Stromal cell of bone marrow (primary cell): ENCODE results near the gene DHFR.
"Not testable (repeated sequence)": the region's sequence is repeated elsewhere in the genome, so short reads cannot be mapped to it uniquely, and the experiment has no call there.

Source experiments
- DNase-seq: peaks from one replicate; pipeline ENCODE4 v3.0.0-alpha.2; 2012; ENCODE audit warnings: low read depth

DHFR gene

DNA sequence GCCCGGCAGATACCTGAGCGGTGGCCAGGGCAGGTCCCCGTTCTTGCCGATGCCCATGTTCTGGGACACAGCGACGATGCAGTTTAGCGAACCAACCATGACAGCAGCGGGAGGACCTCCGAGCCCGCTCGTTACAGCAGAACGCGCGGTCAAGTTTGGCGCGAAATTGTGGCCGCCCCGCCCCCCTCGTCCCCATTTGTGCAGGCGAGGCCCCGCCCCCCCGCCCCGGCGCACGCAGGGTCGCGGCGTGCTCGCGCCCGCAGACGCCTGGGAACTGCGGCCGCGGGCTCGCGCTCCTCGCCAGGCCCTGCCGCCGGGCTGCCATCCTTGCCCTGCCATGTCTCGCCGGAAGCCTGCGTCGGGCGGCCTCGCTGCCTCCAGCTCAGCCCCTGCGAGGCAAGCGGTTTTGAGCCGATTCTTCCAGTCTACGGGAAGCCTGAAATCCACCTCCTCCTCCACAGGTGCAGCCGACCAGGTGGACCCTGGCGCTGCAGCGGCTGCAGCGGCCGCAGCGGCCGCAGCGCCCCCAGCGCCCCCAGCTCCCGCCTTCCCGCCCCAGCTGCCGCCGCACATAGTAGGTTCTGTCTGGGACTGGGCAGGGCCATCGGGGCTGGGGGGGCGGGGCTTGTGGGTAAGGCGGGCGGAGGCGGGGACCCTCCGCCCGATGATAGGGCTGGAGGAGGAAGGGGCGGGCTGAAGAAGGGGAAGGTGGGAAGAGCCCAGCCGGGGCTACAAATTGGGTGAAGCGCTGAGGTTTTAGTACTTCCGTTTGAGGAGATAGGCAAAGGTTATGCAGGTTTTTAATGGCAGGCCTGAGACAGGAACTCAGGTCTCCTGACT is at the start of gene DHFR, which contains the start of gene MSH3:
Gene DHFR (minus strand): TSS at position 593 of the 840 bp plus-strand sequence. CDS start 494 bp downstream, at position 99.
Gene MSH3 (plus strand): TSS at position 262 of the 840 bp plus-strand sequence. CDS start 76 bp downstream, at position 338.
- DNase-seq, result peak; percentile 79

DNA sequence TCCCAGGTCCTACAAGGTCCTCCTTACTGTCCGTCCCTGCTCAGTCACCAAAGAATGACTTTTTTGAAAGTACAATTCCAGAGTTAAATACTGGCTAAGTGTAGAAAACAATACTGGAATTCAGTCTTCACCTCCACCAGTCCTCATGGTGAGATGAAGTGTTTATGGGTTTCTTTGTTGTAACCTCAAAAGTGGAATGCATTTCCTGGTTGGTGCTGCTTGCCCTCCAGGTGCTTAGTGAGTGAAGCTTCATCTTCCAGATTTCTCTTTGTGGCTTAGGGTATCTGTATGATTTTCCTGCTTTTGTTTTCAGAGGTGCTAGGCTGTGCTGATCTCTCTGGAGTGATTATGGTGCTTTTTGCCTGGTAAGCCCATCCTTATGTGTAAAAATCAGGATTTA is 49.4 kb upstream of the DHFR start:
- DNase-seq, result no peak

DNA sequence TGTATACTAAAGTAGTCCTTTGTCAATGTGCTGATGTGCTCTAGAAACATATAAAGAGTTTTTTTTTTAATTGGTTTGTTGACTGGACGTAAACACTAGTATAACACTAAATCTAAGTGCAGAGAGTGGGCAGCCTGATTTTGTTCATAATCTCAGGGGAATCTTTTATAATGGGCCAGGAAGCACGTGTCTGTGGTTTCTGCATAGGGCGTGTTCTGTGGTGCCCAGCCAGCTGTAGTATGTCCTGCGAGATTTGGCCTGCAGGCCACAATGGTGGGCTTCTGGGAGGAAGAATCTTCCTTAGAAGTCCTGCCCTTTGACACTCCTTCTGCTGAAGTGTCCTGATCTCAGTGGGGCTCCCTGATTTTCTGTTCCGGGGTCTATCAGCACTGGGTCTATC is 49.0 kb upstream of the DHFR start:
- no peak for DNase-seq

DNA sequence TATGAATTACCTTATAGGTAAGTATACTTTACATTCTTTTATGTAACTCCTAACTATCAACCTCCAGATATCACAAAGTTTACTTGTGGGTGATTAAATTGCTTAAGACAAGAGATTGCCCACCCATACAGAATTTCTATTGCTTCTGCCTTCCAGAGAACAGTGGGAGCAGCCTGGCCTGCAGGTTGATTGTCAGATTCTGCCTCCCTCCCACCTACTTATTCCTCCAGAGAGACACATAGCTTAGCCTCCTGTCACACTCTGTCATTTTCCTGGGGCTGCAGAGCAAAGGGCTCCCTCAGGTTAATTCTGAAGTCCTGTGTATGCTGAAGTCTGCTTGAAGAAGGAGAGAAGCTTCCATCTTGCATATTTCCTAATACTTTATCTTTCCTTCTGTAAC is 48.5 kb upstream of the DHFR start:
- DNase-seq, result no peak

DNA sequence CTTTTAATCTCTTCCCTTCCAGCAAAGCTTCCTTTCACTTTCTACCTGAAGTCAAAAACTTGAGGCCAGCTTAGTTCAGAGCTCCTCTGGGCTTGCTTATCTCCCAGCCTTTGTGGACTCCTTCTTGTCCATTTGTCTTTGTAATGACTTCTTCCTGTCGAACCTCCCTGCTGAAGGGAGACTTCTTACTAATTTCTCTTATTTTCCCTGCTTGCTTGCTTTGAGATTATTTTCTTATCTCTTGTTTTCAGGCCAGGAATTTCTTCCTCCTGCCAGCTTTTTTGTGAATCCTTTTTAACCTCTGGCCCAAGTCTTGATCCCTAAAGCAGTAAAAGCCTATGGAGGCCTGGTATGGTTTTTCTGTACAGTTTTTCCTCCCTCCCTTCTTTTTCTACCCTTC is 46.8 kb upstream of the DHFR start:
- DNase-seq, result no peak

DNA sequence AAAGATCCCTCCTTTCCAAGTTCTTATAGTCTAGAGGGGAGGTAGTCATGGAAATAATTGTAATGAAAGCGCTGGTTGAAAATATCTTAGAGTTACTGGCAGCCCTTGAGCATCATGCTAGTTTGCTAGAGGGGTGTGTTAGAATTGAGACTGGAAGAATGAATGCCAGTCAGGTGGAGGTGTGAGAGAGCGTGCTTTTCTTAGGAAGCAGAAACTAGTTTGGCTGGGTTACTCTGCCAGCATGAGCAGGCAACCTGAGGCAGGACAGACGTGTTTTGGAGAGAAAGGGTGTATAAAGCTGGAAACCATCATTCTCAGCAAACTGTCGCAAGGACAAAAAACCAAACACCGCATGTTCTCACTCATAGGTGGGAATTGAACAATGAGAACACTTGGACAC is 43.6 kb upstream of the DHFR start:
- no peak for DNase-seq

DNA sequence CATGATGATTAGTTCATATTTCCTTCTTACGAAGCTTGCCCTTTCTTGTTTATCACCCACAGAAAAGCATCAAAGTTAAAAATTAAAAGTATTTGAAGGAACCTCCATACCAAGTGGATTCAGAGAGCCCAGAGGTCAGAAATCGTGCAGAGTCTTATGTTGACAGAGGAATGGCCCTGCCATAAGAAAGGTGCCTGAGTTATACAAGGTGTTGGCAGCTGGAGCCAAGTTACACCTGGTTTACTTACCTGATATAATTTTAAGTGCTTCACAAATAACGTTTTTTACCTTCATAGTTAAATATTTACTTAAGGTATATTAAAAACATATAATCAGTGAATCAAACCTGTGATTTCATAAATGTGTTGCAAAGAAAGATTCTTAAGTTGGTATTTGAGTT is 42.3 kb upstream of the DHFR start:
- no peak for DNase-seq

DNA sequence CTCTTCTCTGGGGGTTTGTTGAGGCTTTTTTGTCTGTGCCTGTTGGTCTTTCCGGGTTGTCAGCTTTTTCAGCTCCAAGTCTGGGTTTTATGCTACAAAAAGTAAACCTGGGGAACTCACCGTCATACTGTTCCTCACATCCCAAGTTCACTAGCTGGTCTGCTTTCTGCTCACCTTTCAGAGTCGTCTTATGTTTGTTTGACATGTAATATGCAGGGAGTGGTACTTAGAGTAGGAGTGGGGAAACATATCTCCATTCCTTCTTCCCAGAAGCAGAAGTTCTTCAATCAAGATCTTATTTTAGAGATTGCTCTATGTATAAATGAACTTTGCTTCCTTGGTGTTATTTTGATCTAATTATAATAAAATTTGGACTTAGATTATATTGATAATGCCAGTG is 41.7 kb upstream of the DHFR start:
- no peak for DNase-seq

DNA sequence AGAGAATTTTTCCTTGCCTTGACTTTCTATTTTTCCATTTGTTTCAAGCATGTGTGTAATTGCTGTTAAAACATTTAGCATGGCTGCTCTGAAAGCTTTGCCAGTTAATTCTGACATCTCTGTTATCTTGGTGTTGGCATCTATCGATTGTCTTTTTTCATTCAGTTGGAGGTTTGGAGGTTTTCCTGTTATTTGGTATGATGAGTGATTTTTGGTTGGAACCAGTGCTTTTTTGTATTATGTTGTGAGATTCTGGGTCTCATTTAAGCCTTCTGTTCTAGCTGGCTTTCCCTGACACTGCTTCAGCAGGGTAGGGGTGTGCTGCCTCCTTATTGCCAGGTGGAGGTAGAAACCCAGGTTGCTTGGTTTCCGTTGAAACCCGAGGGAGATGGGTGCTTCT is 40.9 kb upstream of the DHFR start:
- no peak for DNase-seq

DNA sequence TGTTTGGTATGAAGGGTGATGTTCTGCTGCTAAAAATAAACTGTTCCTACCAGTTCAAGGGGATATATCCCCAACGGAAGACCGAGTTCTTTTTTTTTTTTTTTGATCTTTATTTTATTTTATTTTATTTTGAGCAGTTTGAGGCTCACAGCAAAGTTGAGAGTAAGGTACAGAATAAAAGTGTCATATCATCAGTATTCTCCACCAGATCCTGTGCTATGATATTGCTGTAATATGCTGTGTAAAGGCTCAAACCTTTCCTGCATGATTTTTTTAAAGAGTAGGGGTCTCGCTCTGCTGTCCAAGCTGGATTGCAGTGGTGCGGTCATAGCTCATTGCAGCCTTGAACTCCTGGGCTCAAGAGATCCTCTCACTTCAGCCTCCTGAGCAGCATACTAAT is 34.8 kb upstream of the DHFR start:
- DNase-seq, result no peak

DNA sequence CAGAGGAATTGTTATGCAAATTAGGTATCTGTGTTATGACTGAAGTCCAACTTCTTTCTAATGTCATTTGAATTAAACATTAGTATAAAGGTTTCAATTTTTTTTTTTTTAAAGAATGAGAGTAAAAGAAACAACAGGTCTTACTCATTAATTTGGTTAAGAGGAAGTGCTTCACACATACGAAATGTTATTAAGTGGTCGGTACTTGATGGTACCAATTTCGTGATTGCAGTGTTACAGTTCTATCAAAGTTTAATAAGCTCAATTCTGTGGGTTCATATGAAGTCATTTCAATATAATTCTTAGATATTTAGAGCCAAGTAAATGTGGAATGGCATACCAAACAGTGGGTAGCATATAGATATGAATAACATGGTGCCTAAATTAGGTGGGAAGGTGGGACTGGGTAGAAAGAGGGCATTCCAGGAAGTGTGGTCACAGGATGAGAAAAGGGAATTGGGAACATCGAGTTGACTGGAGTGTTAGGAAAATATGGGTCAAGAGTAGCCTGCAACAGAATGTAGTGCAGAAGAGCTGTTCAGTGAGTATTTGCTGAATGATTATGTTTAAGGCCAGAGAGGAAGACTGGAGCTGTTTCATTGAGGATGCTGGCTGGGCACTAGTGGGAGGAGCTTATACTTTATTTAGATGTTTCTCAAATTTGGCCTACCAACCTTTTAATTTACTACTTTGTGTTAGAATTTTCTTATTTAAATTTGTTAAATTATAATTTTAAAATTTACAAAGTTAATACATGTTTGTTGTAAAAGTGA is 34.1 kb upstream of the DHFR start:
- no peak for DNase-seq

DNA sequence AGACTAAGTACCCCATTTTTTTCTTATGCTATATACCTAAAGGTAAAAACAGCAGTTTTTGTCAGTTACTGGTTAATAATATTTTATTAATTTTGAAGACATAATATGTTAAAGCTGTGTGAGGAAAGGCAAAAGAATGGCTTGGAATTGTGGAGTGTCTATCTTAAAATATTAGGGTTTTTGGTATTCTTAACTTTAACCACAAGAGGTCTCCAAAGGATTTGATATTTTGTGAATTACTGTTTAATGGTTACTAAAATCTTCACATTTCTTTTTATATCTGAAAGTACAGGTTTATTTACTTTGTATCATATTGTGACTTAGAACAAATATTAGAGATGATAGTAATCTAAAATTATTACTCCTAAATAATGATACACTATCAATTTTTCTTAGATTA is 32.0 kb upstream of the DHFR start:
- DNase-seq, result no peak

DNA sequence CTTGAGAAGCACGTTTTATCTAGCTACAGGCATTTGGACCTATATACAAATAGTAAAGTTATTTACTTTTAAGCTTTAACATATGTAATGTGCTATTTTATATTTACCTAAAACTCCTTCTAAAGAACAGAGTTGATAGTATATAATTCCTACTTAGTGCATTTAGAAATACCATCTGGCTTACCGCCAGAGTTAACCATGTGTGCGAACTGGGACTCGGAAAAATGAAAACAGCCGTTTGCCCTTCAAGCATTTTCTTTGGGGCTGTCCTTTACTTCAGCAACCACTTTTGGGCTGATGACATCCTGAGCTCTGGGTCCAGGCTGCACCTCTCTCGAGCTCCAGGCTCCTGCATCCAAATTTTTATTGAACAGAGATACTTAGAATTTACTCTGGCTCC is 21.9 kb upstream of the DHFR start:
- no peak for DNase-seq

DNA sequence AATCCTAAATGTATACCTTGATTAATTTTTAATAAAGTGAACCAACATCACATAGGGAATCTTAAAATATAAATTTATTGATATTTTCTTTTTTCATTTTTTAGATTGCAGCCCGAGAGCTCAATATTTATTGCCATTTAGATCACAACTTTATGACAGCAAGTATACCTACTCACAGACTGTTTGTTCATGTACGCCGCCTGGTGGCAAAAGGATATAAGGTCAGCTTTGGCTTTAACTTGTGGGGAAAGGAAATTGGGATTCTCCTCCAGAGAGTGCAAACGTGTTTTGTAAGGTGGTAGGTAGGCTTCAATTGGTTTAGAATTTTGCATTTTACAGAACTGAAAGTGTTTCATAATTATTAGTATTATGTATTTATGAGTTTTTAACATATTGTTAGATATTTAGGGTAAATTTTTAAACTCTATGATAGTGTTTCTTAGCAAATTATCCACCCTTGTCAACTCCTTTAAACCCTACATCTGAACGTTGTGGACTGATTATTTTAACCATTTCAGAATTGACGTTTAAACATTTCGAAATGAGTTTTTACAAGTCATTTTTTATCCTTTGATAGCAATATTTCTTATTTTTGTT is 17.5 kb upstream of the DHFR start:
- peak; percentile 64 for DNase-seq

DNA sequence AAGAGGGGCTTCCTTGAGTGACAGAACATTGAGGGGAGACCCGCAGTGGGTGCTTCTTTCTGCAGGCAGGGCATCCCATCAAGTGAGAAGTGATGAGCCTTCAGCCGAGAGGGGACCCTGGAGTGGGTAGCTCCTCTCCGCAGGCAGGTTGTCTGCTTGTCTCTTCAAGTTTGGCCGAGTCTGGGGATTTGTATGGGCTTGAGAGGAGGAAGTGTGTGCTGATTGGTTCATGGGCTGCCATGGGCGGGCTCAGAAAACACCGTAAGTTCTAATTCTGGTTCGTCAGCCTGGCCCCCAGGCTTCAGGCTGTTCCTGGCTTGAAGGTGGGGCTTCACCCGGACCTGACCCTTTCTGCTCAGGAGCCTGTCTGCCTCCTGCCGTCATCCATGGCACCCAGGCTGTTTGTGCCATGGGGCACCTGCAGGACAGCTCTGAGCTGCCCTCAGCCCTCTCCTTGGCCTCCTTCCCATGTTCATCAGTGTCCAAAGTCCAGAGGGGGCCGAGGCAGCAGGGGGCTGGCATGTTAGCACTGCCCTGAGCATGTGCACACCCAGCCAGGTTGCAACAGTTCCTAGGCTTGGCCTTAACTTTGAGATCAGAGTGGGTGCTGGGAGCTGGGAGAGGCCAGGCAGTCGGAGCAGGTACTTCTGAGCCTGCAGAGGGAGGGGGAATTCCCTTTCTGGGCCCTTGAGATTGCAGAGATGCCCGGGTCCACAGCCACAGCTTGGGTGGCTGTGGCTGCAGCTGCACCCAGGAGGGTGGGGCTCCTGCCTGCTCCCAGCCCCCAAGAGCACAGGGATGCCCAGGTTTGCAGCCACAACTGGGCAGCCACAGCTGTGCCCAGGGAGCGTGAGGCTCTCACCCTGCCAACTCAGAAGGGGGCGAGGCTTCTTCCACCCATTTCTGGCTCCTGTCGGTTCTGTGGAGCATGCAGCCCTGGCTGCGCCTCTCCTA is 13.5 kb upstream of the DHFR start:
- DNase-seq, result no peak

DNA sequence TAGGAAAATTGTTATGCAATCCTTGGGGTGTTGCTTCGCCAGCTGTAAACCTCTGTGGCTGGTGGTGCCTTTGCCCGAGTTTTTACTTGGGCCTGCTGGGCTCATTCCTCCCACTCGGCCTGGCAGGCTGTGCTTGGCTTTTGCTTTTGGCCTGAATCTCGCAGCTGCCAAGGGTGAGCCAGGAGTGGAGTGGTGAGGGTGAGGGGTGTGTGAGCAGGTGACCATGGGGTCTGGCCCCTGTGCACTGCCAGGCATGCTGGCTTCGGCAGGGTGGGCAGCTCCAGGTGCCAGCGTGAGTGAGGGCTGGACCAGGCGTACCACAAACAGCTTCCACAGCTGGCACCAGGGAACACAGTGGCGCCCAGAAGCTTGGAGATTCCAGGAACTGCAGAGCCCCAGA is 12.6 kb upstream of the DHFR start:
- DNase-seq, result no peak

DNA sequence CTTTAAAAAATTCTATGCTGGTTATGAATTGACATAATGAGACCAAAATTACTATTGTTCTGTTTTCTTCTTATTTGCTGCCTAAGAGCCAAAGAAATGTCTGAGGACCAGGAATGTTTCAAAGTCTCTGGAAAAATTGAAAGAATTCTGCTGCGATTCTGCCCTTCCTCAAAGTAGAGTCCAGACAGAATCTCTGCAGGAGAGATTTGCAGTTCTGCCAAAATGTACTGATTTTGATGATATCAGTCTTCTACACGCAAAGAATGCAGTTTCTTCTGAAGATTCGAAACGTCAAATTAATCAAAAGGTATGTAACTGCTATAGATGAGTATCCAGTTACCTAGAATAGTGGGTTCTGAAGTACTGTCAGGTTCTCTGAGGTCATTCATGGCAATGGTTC is 10.3 kb upstream of the DHFR start:
- DNase-seq, result no peak

DNA sequence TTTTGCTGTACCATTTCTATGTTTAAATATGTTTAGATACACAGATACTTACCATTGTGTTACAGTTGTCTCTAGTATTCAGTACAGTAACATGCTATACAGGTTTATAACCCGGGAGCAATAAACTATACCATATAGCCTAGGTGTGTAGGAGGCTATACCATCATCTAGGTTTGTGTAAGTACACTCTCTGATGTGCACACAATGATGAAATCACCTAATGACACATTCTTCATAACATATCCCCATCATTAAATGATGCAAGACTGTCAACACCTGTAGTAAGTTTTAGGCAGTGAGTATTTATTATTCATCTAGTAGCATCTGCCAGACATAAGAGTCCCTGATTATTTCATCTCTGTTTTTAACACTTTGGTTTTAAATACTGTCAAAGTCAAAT is 7.3 kb upstream of the DHFR start:
- no peak for DNase-seq

DNA sequence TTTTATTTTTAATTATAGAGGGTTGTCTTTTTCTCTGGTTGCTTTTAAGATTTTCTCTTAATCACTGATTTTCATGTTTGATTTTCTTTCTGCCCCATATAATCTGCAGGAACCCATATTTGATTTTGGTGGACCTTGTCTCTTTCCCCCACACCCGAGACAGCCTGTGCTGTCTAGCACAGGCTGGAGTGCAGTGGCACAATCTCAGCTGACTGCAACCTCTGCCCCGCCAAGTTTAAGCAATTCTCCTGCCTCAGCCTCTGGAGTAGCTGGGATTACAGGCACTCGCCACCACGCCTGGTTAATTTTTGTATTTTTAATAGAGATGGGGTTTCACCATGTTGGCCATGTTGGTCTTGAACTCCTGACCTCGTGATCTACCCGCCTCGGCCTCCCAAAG is 5.9 kb upstream of the DHFR start:
- not testable (repeated sequence) for DNase-seq

DNA sequence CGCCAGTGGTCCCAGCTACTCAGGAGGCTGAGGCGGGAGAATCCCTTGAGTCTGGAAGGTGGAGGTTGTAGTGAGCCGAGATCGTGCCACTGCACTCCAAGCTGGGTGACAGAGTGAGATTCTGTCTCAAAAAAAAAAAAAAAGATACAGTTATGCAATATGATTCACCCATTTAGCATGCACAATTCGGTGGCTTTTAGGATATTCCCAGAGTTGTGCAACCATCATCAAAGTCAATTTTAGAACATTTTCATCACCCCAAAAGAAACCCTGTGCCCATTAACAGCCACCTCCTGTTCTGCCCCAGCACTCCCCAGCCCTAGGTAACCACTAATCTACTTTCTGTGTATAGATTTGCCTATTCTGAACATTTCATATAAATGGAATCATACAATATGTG is 4.3 kb upstream of the DHFR start:
- peak; percentile 7 for DNase-seq

DNA sequence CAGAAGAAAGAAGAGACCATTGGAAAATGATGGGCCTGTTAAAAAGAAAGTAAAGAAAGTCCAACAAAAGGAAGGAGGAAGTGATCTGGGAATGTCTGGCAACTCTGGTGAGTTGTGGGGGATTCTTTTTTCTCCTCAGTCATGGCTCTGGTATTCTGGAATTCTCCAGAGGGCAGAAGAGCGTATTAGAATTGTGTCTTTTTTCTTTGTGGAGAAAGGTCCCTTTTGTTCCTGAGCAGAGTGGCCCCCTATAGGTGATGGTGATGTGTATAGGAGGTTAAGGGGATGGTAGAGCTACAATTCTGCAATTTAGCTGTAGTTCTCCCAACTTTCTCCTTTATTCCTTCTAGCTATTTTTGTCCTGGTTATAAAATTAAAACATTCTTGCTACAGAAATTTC is 1.6 kb upstream of the DHFR start:
- no peak for DNase-seq

DNA sequence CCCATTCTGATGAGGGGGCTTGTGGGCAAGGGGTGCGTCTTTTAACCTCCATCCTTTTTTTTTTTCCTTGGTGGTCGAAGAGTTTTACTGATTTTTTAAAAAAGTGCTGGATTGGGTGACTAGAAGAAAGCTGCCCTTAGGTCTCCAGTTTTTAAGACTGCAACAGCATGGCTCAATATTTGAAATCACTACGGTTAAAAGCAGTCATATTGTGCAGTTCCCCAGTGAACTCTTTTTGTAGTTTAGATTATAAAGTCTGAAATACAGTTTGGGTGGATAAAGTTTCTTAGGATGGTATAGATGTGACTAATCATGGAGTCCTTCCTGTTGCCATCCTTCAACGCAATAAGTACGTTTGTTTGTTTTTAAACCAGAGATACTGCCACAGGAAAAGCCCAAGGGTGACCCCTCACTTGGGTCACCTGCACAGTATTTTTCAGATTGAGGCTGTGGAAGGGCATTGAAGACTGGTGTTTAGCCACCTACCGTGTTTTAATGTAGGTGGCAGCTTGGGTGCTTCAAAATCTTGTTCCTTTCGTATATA is 520 bp upstream of the DHFR start:
- DNase-seq, result no peak
